ENCODE data around the gene CBLIF.

GRCh38 chr11:59857439-59858434 lies 12.4 kb upstream of the CBLIF start:
- TF ChIP-seq CTCF (IDR thresholded peaks at IDR 0.05; ENCODE audit: low read depth, low read length, missing input control) (no peak), MAX (IDR thresholded peaks at IDR 0.05) (no peak), YY1 (IDR thresholded peaks at IDR 0.05) (no peak), EGR1 (IDR thresholded peaks at IDR 0.05; ENCODE audit: low read depth in 2 of 2) (no peak), ZBTB33 (IDR thresholded peaks at IDR 0.05) (no peak), TAF1 (conservative IDR thresholded peaks at IDR 0.05) (no peak), REST (IDR thresholded peaks at IDR 0.05) (no peak), FOXA1 (IDR thresholded peaks at IDR 0.05) (no peak), ATF3 (IDR thresholded peaks at IDR 0.05) (no peak), GABPA (IDR thresholded peaks at IDR 0.05 in 1 of 2, conservative IDR thresholded peaks at IDR 0.05 in 1 of 2) (no peak), SP1 (IDR thresholded peaks at IDR 0.05) (no peak), RAD21 (IDR thresholded peaks at IDR 0.05) (no peak), HNF4A (conservative IDR thresholded peaks at IDR 0.05) (no peak)
